OCI-LY3 (cell line): Measurements from ENCODE around the gene TYMP.

Experiments
- CTCF ChIP-seq: fragments of 200-600, 300-600 bp; sonication (generic); IDR thresholded peaks from 2 replicates; pipeline ENCODE4 v1.5.1; 2014; ENCODE audit warnings: antibody characterized with exemption, low read length, low read depth
- EZH2phosphoT487 ChIP-seq: fragments of 200-600 bp; shearing (Covaris generic); IDR thresholded peaks from 2 replicates; pipeline ENCODE4 v1.6.1; 2018; ENCODE audit warnings: antibody characterized with exemption, mixed run types, low read depth

GRCh38 chr22:50522806-50523438, 6.9 kb downstream of the TYMP start:
- TF ChIP-seq CTCF (no peak), EZH2phosphoT487 (no peak)
